Central memory CD4-positive, alpha-beta T cell (primary cell): ENCODE data around the gene TMUB1.
A peak's percentile ranks its signal among the peaks of the same experiment; 100 is the strongest.

Experiments
- DNase-seq: peaks from one replicate; pipeline ENCODE4 v3.0.0; 2022

TMUB1 gene

DNA sequence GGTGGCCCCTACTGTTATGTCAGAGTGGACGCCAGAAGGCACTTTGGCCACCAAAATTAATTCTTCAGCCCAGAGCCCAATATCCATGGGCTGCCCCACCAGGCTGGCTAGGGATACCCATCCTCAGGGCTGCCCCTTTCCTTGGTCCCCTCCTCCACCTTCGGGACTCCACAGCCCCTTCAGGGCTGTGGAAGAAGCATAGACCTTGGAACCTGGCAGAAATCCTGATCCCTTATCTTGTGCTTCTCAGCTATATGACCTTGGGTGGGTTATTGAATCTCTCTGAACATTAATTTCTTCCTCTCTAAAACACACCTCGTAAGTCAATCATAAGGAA is 499 bp upstream of the TMUB1 start:
- no peak for DNase-seq

GRCh38 chr7:151082141-151083070 is 887 bp downstream of the TMUB1 start:
- DNase-seq, result no peak

DNA sequence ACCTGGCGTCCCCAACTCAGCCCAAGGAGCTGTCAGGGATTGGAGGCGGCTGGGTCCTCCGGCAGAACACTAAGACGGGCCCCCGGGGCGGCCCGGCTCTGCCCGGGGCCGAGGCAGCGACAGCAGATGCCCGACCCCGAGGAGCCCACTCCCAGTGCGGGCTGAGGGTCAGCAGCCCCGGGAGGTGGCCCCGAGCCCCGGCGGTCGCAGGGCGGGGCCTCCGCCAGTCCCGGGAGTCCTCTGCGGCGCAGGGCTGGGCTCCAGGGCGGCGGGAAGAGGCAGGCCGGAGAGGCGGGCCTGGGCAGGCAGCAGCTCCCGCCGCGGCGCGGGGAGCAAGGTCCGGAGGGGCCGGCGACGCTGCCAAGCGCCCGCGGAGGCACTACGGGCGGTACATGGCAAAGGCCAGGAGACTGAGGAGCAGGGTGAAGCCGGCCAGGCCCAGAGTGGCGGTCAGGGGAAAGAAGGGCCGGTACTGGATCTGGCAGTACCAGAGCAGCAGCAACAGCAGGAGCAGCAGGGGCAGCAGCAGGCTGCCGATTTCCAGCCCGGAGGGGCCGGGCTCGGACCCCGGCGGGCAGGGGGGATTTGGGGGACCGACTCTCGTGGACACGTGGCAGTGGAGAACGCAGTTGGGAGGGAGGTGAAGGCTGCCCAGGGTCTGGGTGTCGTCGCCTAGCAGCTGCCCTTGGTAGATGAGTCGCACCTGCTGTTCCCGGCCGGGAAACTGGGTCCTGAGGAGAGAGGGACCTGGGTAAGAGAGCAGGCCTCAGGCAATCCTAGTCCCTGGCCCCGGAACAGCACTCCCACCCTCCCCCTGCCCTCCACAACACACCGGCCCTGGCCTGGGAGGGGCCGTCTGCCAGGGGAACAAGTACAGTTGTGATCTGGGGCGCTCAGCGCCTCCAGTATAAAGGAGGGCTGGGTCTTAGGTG is 1.9 kb downstream of the TMUB1 start:
- no peak for DNase-seq

DNA sequence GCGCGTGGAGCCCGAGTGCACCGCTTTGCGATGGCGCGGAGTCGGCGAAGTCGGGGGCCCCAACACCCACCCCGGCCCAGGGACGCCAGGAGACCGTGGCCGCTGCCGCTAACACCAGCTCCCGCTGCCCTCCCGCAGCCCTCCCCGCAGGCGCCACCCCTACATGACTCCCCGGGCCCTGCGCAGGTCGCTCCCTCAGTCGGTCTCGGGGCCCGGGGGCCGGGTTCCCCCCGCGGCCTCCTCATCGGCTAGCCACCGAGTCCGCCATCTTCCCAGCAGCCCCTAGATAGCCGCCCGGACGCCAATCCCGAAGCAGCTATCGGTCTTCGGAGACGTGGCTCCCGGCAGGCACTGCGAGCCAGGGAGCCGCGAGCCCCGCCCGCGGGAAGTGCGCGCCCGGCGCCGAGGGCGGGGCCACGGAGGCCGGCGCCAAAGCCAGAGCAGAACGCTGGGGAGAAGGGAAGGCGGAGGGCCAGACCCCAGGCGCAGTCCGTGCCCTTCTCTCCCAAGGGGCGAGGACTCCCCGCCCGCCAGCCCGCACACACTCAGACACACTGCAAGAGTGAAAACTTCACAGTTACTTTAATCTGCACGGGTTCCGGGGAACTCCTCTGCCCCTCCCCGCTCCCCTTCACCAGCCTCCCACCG is 2.6 kb downstream of the TMUB1 start, which contains the start of gene FASTK:
FASTK (minus strand) TSS at position 288 of the 648 bp plus-strand sequence; CDS start at position 245, 43 bp downstream.
- DNase-seq, result peak; percentile 89

DNA sequence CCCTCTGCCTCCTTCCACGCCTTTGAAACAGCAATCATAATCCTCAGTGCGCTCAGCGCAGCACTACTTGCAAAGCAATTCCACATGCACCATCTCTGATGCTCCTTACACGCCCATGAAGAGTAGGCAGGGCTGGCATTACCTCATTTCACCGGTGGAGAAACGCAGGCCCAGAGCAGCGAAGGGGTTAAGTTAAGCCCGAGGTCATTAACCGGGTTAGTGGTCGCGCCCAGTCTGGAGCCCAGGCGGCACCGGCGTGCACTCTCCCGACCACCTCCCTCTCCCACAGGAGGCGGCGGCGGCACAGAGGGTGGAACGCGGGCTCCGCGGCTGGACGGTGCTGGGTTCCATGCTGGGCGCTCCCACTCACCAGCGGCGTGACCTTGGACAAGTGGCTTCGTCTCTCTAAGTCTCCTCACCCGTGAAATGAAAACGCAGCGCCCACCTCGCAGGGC is 3.2 kb downstream of the TMUB1 start:
- DNase-seq, result no peak

- DNase-seq, result no peak
Measured at GRCh38 chr7:151079199-151079910, 3.9 kb downstream of the TMUB1 start.

DNA sequence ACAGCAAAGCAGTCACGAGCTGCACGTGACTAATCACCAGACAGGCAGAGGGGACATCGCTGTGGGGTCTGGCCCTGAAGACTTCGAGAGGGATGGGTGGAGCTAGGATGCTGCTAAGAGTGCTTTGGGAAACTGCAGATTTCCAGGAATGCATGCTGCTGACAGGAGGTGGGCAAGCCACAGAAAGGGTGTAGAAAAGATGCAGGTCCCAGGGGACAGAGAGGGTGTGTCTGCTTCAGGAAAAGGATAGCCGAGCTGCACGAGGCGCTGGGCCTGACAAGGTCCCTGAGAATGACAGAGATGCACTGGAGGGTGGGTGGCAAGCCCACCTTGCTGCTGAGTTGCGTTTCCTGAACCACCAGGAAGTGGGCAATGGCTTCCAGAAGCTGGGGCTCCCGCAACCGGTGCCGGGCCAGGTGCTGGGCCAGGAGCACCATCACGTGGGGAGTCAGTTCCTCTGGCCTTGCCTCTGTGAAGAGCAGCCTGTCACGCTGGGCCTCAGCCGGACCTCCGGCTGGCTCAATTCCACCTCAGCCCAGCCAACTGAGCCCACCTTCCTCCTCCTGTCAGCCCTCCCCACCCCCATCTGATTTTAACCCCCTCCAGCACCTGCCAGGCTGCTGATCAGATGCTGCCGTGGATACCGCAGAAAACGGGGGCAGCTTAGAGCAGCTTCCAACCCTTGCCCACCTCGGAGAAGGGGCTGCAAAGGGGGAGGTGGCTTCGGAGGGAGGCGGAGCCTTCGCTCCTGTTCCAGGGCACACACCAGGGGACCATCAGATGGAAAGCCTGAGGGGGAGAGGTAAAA is 4.9 kb downstream of the TMUB1 start:
- DNase-seq, result no peak

DNA sequence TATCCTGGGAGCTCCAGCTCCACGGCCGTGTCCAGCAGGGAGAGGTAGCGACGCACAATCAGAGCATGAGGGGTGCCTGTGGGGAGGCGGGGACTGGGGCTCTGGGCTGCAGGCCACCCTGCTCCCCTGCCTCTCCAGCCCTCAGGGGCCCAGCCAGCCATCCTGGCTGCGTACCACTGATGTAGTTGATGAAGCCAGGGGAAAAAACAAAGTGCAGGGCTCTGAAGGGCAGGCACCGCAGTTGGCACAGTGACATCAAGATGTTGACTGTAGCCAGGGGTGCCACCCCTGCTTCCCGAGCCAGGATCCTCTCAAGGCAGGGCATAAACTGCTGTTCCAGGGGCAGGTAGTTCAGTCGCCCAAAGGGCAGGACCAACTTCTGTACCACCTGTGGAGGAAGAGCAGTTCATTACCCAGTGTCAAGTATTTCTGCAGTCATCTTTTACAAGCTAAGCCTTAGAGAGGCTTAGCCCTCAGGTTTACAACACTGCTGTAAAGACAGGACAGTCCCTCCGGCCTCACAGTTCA is 5.5 kb downstream of the TMUB1 start:
- DNase-seq, result no peak

- DNase-seq, result no peak
Measured at GRCh38 chr7:151076863-151077704, 6.2 kb downstream of the TMUB1 start.

DNA sequence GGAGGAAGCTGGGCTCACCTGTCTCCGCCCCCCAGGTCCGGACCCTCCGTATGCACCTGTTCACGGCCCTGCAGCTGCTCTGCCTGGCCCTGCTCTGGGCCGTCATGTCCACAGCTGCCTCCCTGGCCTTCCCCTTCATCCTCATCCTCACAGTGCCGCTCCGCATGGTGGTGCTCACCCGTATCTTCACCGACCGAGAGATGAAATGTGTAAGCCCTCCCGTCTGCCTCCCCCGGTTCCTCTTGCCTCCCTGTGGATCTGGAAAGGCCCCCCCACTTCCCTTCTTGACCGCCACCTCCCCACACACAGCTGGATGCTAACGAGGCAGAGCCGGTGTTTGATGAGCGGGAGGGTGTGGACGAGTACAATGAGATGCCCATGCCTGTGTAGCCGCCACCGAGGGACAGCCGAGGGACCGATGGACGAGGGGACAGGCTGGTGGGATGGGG is 7.3 kb downstream of the TMUB1 start:
- DNase-seq, result no peak

- no peak for DNase-seq
Measured at GRCh38 chr7:151075662-151075971, 7.7 kb downstream of the TMUB1 start.

GRCh38 chr7:151074817-151075661 is 8.3 kb downstream of the TMUB1 start:
- no peak for DNase-seq

GRCh38 chr7:151073990-151074389 is 9.3 kb downstream of the TMUB1 start:
- no peak for DNase-seq

- DNase-seq, result no peak
Measured at GRCh38 chr7:151071032-151071866, 12.0 kb downstream of the TMUB1 start.

- no peak for DNase-seq
Measured at GRCh38 chr7:151070574-151070960, 12.7 kb downstream of the TMUB1 start.

GRCh38 chr7:151069841-151070573 is 13.3 kb downstream of the TMUB1 start:
- DNase-seq, result no peak

DNA sequence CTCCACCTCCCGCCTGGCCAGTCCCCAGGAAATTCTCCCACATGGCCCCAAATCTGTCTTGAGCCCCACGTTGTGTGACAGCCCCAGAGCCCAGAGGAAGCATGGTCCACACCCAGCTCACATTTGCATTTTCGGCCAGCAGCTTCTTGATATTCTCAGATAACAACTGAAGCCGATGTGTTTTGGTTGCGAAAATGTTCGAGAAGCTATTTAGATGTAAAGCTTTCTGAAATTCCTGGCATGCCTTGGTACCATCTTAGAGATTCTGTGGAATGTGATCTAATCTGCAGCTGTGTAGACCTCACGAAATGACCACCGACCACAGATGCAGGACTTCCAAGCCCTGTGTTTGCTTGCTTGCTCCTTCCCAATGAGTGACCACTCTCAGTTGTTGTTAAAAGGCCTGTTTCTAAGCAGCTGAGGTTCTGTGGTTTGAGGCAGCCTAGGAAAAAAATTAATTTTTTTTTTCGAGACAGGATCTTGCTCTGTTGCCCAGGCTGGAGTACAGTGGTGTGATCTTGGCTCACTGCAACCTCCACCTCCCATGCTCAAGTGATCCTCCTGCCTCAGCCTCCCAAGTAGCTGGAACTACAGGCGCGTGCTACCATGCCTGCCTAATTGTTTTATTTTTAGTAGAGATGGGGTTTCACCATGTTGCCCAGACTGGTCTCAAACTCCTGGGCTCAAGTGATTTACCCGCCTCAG is 15.1 kb downstream of the TMUB1 start:
- no peak for DNase-seq
